ENCODE measurements around the gene CTNNA2. TPM values are rescaled to one million over a fixed set of nuclear protein-coding genes. Genes with fewer than 3 reads are reported as not detected.

Gene CTNNA2
- total RNA-seq, 1 experiment from 2014 or later = 5.5 TPM

DNA sequence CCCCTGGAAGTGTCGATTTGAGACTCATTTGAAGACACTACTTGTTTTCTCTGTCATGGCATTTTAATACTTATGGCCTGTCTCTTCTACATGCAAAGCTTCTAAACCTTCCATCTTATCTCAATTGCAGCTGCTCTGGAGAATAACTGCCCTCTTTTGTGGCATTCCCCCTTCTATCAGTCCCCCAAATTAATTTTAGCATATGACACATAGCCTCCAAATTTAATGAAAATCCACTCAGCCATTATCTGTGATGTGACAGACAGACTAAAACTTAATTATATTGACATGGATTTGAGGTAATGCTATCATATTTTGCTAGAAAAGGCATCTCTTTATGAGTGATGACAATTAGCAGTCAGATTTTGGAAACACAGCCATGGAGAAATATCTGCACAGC is 720.5 kb downstream of the CTNNA2 start:
- Histone ChIP-seq H3K23me2 (ENCODE audit: insufficient read length, low read depth, low read length, poor library complexity, severe bottlenecking) (no peaks in the 10 kb centered on the region), H3K56ac (ENCODE audit: insufficient read length, low read depth, low read length) (no peak overlapping the region), H3K4me2 (ENCODE audit: insufficient read depth, insufficient read length, low read length) (no peak overlapping the region), H4K91ac (ENCODE audit: insufficient read length, low read depth, low read length) (no peak overlapping the region), H3K27me3 (ENCODE audit: insufficient read depth, low read length) (no peaks in the 10 kb centered on the region), H3K9ac (ENCODE audit: extremely low read depth, insufficient read length, low read length) (no peak overlapping the region), H2BK12ac (ENCODE audit: insufficient read length, low read depth, low read length) (no peak overlapping the region), H4K20me1 (ENCODE audit: control insufficient read depth, insufficient read depth, insufficient read length) (no peaks in the 10 kb centered on the region), H3K4me1 (ENCODE audit: insufficient read depth, low read length) (no peaks in the 10 kb centered on the region; the same call in 1 of the 2 replicates), H3K27ac (ENCODE audit: insufficient read length, low read depth, low read length) (no peak overlapping the region), H2BK120ac (ENCODE audit: low read depth, low read length, poor library complexity, severe bottlenecking) (no peak overlapping the region), H3K9me3 (ENCODE audit: control insufficient read depth, low read depth, low read length) (no peaks in the 10 kb centered on the region), H3K18ac (ENCODE audit: insufficient read length, low read depth, low read length) (no peak overlapping the region), H2AK5ac (ENCODE audit: insufficient read length, low read length) (no peak overlapping the region), H2AFZ (ENCODE audit: low read length) (no peak overlapping the region), H3K14ac (ENCODE audit: insufficient read depth, low read length) (no peak overlapping the region), H3K23ac (ENCODE audit: insufficient read length, low read depth, low read length) (no peak overlapping the region), H2BK15ac (ENCODE audit: low read depth, low read length) (no peak overlapping the region), H4K8ac (replicated peaks; ENCODE audit: insufficient read length, low read depth, low read length) (no peak overlapping the region), H3K79me2 (ENCODE audit: insufficient read depth, low read length) (no peaks in the 10 kb centered on the region), H2BK20ac (ENCODE audit: low read depth, low read length, poor library complexity, severe bottlenecking) (no peak overlapping the region), H3K79me1 (ENCODE audit: insufficient read depth, low read depth, low read length, poor library complexity, severe bottlenecking) (no peaks in the 10 kb centered on the region), H4K5ac (ENCODE audit: insufficient read length, low read depth, low read length) (no peak overlapping the region), H2BK5ac (ENCODE audit: insufficient read length, low read length) (no peak overlapping the region), H3T11ph (ENCODE audit: low read length) (no peak overlapping the region), H3K4ac (ENCODE audit: low read depth, low read length) (no peak overlapping the region)
- no CpG with 5 or more reads among the region's 1 CpG for WGBS (ENCODE audit: extremely low coverage, insufficient read length, low lambda C conversion rate)
- Mint-ChIP-seq H3K27ac (no peak overlapping the region), H3K4me1 (peaks cover 20 to 26% of the 10 kb centered on the region in 2 experiments), H3K4me3 (no peak overlapping the region), H3K27me3 (ENCODE audit: low read depth) (no peaks in the 10 kb centered on the region; the same call in 1 of the 2 replicates), H3K9me3 (no peaks in the 10 kb centered on the region), H3K36me3 (ENCODE audit: insufficient read depth in 1 of 3, low read depth in 3 of 3) (peaks cover 0 to 2% (median 0%) of the 10 kb centered on the region in 3 experiments; a peak in 4 of 7 replicates)
- TF ChIP-seq, protein P1, sequence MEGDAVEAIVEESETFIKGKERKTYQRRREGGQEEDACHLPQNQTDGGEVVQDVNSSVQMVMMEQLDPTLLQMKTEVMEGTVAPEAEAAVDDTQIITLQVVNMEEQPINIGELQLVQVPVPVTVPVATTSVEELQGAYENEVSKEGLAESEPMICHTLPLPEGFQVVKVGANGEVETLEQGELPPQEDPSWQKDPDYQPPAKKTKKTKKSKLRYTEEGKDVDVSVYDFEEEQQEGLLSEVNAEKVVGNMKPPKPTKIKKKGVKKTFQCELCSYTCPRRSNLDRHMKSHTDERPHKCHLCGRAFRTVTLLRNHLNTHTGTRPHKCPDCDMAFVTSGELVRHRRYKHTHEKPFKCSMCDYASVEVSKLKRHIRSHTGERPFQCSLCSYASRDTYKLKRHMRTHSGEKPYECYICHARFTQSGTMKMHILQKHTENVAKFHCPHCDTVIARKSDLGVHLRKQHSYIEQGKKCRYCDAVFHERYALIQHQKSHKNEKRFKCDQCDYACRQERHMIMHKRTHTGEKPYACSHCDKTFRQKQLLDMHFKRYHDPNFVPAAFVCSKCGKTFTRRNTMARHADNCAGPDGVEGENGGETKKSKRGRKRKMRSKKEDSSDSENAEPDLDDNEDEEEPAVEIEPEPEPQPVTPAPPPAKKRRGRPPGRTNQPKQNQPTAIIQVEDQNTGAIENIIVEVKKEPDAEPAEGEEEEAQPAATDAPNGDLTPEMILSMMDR (conservative IDR thresholded peaks at IDR 0.05) = no peak
- no peak for DNase-seq

Measured in H9 (cell line).